ENCODE data around the gene KLRF1.
A peak's percentile ranks its signal among the peaks of the same experiment; 100 is the strongest.

The KLRF1 gene

GRCh38 chr12:9786726-9787717, 40.3 kb upstream of the KLRF1 start:
- DNase-seq (ENCODE audit: low read depth): peak; percentile 76
- no peak overlapping the region for H3K4me3 ChIP-seq (ENCODE audit: low read depth, low read length)
- no peak for TF ChIP-seq CTCF (conservative IDR thresholded peaks at IDR 0.05; ENCODE audit: low read depth, low read length)

GRCh38 chr12:9792185-9792900, 34.9 kb upstream of the KLRF1 start:
- TF ChIP-seq CTCF (conservative IDR thresholded peaks at IDR 0.05; ENCODE audit: low read depth, low read length): no peak
- no peak for DNase-seq (ENCODE audit: low read depth)
- no peak overlapping the region for H3K4me3 ChIP-seq (ENCODE audit: low read depth, low read length)

DNA sequence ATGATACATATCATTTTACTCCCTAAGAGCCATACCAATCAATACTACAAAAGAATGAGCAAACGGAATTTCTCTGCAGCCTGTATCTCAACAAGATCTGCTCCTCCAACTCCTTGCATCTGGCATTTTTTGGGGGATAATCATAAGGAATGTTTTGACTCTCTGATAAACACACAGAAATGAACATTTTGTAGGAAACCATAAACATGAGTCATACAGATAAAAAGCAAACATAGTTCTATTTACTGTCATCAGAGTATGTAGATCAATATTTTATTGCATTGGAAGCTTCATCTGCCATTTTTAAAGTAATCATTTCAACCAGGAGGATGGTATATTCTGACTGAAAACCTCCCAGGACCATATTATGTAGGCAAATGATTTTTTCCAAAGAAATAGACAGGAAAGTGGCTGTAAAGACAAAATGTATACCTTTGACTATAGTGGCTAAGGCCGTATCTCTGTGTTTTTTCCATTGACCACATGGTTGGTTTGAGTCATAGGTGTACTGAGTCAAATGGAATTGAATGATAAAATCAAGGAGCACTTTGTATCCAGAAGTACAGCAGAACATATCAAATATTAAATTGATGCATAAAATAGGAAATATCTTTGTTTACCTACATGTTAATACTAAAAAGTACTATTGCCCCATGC, 34.2 kb upstream of the KLRF1 start:
- H3K4me3 ChIP-seq (ENCODE audit: low read depth, low read length): no peak overlapping the region
- no peak for TF ChIP-seq CTCF (conservative IDR thresholded peaks at IDR 0.05; ENCODE audit: low read depth, low read length)
- DNase-seq (ENCODE audit: low read depth): peak; percentile 57

DNA sequence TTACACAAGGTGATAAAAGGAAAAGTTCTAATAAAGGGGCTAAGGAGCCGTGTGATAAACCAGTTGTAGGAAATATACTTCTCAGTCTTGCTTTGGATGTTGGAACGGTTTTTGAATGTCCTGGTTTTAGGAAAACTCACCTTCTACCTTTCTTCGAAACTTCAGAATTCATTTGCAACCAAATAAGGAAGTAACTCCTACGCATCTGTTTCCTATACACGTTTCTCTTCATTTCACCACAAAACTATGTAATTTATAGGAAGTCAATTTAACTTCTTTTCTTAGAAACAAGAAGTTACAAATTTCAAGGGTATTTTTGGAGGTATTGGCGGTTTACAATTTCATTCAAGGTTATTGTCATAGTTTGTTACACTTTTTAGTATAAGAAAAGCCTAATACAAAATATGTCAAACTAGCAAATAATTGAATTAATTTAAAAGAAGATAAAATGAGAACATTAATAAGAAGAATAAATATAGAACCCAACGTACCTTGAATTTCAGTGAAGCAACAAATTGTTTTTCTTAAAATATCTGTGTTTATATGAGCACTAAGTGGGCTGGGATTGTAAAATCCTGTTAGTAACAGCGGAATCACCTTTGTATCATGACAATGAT, 33.4 kb upstream of the KLRF1 start:
- TF ChIP-seq CTCF (conservative IDR thresholded peaks at IDR 0.05; ENCODE audit: low read depth, low read length): no peak
- DNase-seq (ENCODE audit: low read depth): no peak
- no peak overlapping the region for H3K4me3 ChIP-seq (ENCODE audit: low read depth, low read length)

DNA sequence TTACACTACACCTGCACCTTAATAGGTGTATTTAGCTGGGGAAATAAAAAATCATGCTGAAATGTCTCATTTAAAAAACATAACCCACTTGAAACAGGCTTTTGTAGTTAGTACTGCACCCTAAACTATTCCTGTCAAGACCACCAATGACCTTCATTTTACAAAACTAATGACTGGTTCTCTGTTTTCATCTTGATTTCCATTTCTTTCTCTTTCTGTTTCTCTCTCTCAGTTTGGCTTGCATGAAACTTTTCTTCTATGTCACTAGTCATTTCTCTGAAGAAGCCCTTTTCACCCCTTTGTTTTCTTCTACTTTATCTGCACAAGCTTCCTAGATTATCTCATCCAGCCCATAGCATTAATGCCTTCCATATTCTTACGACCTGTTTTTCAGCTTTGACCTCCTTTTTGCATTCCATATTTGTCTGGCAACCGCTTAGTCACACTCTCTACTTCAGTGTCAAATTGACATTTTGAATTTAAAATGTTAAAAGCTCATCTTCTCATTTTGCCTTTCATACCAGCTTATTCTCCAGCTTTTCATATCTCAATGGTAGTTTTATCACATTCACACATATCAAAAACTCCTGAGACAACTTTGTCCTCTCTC, 32.7 kb upstream of the KLRF1 start:
- TF ChIP-seq CTCF (conservative IDR thresholded peaks at IDR 0.05; ENCODE audit: low read depth, low read length): no peak
- no peak overlapping the region for H3K4me3 ChIP-seq (ENCODE audit: low read depth, low read length)
- no peak for DNase-seq (ENCODE audit: low read depth)

GRCh38 chr12:9795945-9796344, 31.3 kb upstream of the KLRF1 start:
- DNase-seq (ENCODE audit: low read depth): no peak
- H3K4me3 ChIP-seq (ENCODE audit: low read depth, low read length): no peak overlapping the region
- TF ChIP-seq CTCF (conservative IDR thresholded peaks at IDR 0.05; ENCODE audit: low read depth, low read length): no peak
